Amygdala (tissue), 56 donors: ENCODE measurements around the gene ARSB.
"Not testable (repeated sequence)": the region's sequence is repeated elsewhere in the genome, so short reads cannot be mapped to it uniquely, and the experiment has no call there.

ENCODE experiments used
- DNase-seq, 56 donors: peaks; one replicate each; lab custom pipeline; 2025; lab: John Stamatoyannopoulos, UW

ARSB gene

DNA sequence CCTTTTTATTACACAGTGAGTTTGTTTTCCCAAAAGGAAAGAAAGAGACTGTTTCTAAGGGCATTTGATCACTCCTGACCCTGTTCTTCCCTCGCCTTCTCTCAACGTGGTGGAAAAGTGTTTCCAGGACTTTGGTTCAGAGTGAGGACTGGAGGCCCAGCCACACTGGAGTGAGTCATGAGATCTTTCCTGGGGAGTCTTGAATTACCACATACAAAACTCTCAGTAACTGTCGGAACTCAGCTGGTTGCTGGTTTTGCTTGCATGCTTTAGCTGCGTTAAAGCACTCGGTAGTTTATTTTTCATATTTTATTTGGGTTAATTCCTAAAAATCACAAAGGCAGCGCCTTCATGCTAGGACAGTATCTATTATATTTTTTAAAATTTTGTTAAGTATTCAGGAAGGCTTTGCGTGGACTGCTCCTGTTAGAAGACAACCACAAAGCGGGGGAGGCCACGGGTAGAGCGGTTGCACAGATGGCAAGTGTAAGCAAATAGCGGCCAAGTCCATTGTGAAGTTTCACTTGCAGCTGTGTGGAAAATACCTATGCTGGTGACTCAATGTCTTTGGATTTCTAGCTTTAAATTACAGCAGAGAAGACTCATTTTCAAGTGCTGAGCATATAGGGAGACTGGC is 77.7 kb downstream of the ARSB start:
- DNase-seq = peak in 7 of 56 donors; percentile 7 to 32 (median 18)

DNA sequence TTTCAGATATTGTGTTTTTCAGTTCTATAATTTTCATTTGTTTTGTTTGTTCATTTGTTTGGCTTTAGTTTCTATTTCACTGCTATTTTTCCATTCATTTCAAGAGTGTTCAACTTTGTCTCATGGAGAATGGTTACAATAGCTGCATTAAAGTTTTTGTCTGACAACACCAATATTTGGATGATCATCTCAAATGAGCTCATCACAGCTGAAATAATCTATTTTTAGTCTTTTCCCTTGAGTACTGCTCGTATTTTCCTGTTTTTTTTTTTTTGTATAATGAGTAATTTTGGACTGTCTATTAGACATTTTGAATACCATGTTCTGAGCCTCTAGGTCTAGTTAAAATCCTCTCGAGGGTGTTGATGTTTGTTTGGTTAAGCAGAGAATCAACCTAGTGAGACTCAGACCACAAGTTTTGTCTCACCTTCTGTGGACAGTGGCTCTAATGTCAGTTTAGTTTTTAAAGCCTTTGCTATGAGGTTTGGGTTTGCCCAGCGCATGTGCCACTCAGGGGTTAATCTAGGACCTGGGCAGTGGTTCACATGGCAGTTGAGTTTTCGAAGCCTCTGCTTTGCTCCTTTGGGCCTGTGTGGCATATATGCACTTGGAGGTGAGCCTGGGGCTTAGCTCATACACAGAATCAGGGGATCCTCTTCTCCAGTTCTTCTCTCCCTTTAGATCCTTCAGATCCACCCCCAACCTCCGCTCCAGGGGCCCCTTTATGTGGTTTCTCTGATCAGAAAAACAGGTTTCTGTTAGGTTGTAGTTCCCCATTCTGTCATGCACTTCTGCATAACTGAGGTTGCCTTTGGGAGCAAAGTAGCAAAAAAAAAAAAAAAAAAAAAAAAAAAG is 79.8 kb downstream of the ARSB start:
- no peak for DNase-seq

DNA sequence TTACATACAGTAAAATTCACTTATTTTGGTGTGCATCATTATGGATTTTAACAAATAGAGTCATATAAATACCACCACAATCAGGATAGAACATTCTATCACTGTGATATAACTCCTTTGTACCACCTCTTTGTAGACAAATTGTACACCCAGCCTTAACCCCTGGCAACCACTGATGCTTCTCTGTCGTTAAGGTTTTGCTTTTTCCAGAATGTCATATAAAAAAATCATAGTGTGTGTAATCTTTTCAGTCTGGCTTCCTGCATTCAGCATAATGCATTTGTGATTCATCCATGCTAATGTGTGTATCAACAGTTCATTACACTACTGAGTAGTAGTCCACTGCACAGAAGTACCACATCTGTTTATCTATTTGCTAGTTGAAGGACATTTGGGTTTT is 81.2 kb downstream of the ARSB start:
- no peak for DNase-seq

DNA sequence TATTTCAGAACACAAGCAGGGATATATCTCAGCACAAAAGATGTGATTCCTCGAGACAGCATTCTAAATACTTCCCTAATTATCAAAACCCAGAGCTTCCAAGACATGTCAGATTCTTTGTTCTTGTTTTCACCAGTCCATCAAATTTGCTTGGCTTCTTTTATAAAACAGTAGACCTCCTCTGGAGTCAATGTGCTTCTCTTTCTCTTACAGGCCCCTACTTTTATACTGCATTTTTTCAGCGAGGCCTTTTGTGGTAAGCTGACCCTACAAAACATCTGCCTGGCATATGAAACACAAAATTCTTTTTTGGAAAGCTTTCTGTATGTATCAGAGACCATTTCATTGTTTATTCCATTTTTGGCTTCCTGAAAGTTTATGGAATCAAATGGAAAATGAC is 81.8 kb downstream of the ARSB start:
- no peak for DNase-seq

DNA sequence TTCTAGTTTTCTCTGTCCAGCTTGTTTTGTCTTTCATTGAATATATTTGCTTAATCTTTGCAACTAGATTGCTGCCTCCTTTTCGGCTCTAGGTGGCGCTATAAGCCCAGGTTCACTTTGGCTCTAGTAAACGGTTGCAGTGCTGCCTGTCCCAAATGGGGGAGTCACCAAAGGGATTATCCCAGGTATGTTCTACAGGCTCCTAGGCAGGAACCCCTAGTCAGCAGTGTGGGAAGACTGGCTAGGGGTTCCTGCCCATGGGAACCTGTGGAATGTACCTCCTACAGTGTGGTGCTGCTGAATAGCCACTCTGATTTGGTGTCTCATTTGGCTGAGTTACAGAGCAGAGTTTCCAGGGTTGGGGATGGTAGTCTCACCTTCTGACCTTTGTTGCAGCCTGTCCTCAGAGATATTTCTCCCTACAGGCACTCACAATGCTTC is 85.2 kb downstream of the ARSB start:
- peak in 3 of 56 donors; percentile 4 to 39 (median 9) for DNase-seq

DNA sequence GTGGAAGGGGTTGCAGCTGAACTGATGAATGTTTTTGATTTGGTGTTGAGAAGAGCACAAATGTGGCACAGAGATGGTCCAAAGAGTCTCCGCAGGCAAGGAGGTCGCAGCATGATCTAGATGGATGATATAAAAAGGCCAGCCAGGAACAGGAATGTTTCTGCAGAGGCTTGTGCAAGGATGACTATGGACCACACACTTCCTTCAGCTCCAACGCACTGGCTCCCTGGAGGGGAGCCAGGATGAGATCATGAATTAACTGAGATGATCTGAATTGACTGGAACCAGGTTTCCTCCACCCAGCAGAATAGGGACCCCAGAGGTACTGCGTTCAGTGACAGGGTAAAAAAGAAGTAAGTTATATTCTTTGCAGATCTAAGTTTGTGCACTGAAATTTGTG is 89.0 kb downstream of the ARSB start:
- no peak for DNase-seq

DNA sequence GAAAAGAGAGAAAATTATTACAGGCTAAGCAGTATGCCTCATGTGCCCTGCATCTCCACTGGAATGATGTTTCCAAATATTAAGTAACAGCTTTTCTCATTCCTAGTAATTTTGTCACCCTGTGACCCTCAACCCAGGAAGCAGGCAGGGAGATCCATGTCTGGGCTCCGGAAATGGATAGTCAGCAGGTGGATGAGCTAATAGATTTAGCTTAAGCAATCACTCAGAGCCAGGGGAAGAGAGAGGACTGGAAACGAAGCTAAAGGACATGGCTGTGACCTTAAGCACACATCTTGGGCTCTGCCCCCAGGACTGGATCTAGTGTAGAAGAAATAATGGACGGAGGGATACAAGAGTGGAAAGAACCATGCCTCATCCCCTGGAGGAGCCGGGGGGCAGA is 89.5 kb downstream of the ARSB start:
- no peak for DNase-seq

DNA sequence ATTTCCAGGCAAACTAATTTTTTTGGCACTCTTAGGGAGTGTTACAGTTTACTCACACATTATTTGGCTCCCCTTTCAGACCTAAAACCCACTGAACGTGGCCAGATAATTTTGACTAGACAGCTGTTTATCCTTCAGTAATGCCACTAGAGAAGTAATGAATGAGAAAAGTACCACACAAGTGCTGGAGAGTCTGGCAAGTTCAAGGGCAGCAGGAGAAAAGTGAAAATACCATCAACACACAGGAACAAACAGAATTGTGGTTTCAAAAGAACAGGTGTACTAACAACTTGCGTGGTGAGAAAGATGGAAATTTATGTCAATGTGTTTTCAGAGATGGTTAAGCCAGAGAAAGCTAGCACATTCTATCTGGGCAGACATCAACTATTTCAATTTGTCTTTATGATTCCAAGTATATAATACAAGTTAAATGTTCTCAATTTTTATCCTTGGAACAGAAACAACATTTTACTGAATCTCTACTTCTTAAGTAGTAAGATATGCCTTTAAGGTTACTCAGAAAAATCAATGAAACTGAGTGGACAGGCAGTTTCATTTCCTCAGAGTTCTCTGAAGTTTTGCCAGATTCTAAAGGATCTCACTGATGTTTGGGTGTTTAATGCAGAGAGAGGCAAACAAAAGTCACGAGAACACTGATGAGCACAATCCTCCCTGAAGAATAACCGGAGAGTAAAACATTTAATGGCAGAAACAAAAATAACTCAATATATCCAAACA is 91.0 kb downstream of the ARSB start:
- DNase-seq = no peak

DNA sequence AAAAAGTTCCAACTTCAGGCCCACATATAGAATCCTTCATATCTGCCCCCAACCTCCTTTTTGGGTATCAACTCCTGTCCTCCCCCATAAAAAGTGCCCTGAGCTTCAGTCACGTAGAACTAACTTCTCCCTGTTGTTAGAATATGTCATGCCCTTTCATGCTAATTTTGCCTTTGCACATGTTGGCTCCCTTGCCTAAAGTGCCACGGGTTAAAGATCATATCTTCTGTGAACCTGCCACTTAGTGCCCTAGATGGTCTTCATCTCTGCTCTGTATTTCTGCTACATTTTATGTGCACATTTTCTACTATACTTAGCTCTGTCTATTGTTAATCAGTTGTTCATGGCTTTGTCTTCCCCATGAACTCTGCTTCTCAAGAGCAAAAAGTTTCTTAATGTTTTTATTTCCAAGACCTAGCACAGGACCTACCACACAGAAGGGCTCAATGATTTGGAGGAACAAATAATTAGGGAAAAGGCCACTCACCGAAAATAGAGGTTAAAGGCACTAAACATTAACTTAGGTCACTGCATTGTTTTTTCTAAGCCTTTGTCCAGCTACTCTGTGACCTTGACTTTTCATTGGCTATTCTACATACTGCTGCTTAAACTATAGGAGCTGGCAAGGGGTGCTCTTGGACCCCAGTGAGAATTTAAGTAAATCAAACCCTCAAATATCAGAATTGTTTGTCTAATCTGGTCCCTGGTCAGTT is 94.3 kb downstream of the ARSB start:
- no peak for DNase-seq

DNA sequence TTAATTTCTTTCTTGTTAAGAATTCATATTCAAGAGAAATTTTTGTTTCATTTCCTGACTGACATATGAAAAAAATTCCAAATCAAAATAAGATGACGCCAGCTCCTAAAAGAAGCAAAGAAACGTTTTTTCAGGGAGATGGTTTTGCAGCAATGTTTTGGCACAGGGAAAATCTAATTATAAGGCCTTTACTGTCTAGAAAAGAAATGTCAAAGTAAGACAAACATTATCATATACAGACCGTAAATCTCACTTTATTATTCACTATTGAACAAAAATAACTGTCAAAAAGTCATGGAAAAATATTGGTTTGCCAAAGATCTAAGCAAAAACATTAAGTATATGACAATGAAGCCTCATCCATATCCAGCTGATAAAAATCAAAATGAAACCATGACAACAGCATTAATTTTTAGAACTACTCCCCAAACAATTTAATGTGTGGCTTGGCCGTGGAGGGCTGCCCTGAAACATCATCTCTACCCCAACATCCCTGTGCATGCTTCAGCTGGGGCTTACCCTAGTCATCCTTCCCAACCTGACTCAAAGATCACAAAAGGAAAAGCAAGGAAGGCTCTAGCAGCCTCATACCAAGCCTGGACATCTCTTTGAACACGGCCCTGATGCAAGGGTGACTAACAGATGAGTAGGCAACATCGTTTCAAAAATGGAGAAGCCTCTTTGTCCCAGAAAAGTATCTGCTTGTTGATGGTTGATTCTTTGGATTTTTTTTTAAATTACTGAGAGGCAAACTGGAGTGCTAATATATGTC is 95.6 kb downstream of the ARSB start:
- no peak for DNase-seq

DNA sequence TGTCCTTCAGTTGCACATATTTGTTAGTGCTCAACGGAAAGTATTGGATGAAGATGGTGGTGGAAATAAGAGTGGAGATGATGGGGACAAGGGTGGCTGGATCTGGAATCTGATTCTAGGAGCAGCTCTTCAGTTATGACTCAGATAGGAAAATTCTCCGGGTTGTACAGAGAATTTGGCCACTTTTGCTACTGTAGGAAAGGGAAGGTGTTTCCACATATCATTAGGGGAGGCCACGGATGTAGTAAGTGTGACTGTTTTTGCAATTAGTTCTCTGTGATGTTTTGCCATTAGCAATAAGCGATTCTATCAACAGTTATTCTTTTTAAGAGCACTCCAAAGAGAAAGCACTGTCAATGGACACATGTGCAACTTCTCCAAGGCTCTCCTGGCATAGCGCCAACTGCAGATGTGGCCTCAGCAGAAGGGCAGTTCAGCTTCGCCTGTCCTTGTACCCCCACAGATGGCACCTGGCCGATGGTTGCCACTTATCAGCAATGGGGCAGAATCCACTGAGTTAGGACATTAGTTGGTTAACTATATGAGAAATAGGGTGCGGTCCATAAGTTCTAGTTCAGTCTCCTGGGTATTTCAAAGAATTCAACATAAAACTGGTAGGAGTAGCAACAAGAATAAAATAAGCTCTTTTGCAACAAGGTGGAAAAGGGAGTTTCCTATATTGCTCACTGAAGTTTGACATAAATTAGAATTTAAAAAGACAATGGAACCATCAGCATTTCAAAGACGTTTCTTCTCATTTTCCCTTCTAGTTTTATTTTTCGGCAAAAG is 96.3 kb downstream of the ARSB start:
- peak in 2 of 56 donors; percentile 5 to 30 for DNase-seq

DNA sequence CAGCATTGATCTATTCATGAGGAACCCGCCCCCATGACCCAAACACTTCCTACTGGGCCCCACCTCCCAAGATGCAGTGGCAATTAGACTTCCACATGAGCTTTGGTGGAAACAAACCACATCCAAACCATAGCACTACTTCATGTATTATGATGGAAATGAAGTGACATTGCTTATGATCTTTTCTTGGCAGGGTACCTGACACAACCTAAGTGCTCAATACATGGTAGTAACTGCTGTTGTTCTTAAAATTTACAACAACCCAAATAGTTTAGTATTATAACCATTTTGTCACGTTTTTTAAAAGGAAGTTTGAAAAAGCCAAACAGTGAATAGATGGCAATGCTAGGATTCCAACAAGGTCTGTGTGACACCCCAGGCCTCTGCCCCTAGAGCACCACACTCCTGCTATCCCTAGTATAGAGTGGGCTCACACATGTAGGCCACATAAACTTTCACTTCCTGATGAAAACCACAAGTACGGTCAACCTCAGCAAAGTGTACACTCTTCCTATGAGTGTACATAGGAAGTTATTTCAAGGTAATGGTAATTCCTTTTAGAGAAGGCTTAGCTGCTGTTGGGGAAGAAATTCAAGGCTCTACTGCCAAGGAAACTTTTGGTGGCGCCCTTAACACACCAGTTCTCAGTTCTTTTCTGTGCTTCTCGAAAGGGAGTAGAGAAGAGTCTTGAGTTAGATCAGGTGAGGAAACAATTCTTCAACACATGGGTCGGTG is 97.6 kb downstream of the ARSB start:
- no peak for DNase-seq

DNA sequence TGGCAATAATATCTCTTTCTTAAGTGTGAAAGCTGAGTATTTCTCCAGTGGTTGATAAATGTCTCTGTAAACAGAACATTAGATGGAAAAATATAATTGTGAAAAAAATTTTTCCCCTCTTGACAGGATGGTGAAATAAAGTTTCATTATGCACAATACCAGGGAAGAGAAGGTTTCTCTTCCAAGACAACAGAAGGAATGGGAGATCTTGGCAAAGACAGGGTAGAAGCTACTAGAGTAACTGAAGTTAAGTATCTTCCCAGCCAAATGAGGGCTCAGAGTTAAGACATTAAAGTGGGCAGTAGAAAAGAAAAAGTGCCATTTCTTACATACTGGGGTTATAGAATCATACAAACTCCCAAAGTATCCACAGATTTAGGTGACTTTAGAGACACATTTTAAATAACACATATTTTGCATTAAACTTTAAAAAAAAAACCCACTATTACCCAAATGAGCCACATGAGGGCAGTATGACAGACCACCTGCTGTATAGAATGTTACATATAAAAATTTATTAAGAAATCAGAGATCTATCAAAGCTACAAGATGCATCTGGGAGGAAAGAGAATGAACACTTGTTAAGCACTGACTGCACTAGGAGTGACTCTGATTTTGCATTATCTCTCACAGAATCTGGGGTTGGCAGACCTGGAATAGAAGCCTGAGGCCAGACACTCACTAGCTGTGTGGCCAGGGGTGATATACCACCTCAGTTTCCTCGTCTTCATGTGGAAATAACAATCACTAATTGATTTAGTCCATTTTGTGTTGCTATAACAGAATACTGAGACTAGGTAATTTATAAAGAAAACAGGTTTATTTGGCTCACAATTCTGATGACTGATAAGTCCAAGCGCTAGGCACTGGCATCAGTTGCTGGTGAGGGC is 98.5 kb downstream of the ARSB start:
- DNase-seq = no peak

DNA sequence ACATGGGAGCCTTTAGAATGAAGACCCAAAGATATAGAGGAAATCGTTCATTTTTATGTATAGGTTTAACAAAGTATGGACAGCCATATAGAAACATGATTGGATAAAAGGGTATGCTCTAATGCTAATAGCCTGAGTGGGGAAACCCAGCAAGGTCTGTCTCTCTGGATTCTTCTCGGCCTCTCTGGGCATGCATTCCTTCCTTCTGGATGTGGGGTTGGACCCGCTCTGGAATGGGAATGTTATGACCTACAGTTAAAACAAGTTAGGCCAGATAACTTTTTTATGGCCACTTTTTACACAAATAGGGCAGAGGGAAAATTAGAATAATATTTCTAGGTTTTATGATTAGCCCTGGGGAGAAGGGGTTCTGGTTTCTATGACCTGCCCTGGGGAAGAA is 103.2 kb downstream of the ARSB start:
- DNase-seq = no peak

DNA sequence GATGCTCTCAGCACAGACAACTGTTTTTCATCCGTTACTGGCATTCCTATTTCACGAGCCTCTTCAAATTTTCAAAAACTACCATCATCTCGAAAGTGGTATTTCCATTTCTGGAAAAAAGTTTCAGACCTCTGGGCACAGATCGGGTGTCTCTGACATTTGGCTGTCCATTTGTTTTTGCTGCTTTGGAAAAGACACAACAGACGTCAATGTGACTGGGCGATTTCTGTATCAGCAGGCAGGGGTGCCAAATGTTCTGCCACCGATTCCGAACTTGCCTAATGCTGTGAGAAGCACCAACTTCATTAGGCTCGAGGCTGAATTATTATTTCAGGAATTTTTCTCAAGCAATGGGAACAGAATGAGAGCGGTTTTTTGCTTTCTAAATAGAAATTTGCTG is 105.6 kb downstream of the ARSB start:
- no peak for DNase-seq

DNA sequence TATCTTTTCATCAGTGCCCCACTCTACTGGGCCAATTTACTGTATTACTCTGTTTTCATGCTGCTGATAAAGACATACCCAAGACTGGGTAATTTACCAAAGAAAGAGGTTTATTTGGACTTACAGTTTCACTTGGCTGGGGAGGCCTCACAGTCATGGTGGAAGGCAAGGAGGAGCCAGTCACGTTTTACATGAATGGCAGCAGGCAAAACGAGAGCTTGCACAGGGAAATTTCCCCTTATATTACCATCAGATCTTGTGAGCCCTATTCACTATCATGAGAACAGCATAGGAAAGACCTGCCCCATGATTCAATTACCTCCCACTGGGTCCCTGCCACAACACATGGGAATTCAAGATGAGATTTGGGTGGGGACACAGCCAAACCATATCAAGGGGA is 119.0 kb downstream of the ARSB start:
- DNase-seq = not testable (repeated sequence)

DNA sequence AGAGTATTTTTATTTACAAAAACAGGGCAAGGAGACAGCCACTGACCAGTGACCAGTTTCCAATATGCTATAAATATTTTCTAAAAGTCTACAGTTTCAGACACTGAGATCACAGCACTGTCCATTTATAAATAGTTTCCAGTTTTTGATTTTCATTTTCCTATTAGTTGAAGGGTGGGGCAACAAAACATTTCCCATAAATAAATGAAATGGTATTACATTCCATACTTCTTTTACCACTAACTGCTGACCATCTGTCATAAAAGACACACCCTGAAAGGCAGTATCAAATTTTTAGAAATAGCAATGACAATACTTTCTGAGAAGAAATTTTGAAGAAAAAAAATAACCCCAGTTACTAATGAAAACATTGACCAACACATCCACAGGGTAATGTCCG is 126.7 kb downstream of the ARSB start:
- DNase-seq = no peak
